GM12891 (cell line): ENCODE results near the gene EEF1G.
A peak's percentile ranks its signal among the peaks of the same experiment; 100 is the strongest.

Experiments used
- POLR2A ChIP-seq: IDR thresholded peaks from 2 replicates; pipeline ENCODE4 v1.6.1; 2011; ENCODE audit warnings: low read depth, low read length, control low read depth
- POLR2AphosphoS5 ChIP-seq: IDR thresholded peaks from 2 replicates; pipeline ENCODE4 v1.6.1; 2011; ENCODE audit warnings: low read depth, low read length, control low read depth
- SPI1 ChIP-seq: IDR thresholded peaks from 2 replicates; pipeline ENCODE4 v1.6.1; 2011; ENCODE audit warnings: low read depth, low read length, control low read depth

GRCh38 chr11:62558669-62559068, 15.0 kb downstream of the EEF1G start:
- TF ChIP-seq POLR2AphosphoS5 (no peak; the same call in 1 of the 2 replicates), SPI1 (no peak), POLR2A (peak; percentile 34; the same call in 1 of the 2 replicates)
